Calu3 (cell line): Measurements from ENCODE around the gene ACAD10. TPM values are rescaled to one million over a fixed set of nuclear protein-coding genes. Genes with fewer than 3 reads are reported as not detected.
A peak's percentile ranks its signal among the peaks of the same experiment; 100 is the strongest.
"Not testable (repeated sequence)": the region's sequence is repeated elsewhere in the genome, so short reads cannot be mapped to it uniquely, and the experiment has no call there.

Experiments used
- BruUV-seq: library from RNA; stranded (reverse); fragments of 400-500 nt; replicated peaks from 2 replicates; lab custom pipeline; 2021; lab: Mats Ljungman, UMichigan
- CTCF ChIA-PET: fragments of 300-600 bp; sonication (Branson Sonifier 250); formaldehyde crosslinking; loops from one replicate; lab custom pipeline; 2022; ENCODE audit warnings: antibody characterized with exemption; lab: Charles Lee
- DNase-seq: peaks from one replicate; pipeline ENCODE4 v3.0.0; 2022
- H3K27ac Mint-ChIP-seq: one replicate; pipeline ENCODE4 v1.8.0; 2022; ENCODE audit warnings: mixed read lengths; ENCODE audit not compliant: unreplicated experiment
- H3K27me3 Mint-ChIP-seq: one replicate; pipeline ENCODE4 v1.8.0; 2022; ENCODE audit warnings: mixed read lengths; ENCODE audit not compliant: unreplicated experiment
- H3K36me3 Mint-ChIP-seq: one replicate; pipeline ENCODE4 v1.8.0; 2022; ENCODE audit warnings: mild to moderate bottlenecking, moderate library complexity, mixed read lengths; ENCODE audit not compliant: insufficient read depth, unreplicated experiment
- H3K4me1 Mint-ChIP-seq: one replicate; pipeline ENCODE4 v1.8.0; 2022; ENCODE audit warnings: mild to moderate bottlenecking, low read depth, mixed read lengths; ENCODE audit not compliant: unreplicated experiment
- H3K4me3 Mint-ChIP-seq: one replicate; pipeline ENCODE4 v1.8.0; 2022; ENCODE audit warnings: mild to moderate bottlenecking, low read depth, moderate library complexity, mixed read lengths; ENCODE audit not compliant: unreplicated experiment
- H3K9me3 Mint-ChIP-seq: one replicate; pipeline ENCODE4 v1.8.0; 2022; ENCODE audit warnings: low read depth, mixed read lengths; ENCODE audit not compliant: unreplicated experiment
- CTCF ChIP-seq: fragments of 200-600 bp; IDR thresholded peaks from one replicate; pipeline ENCODE4 v1.8.0; 2022; ENCODE audit warnings: antibody characterized with exemption; ENCODE audit not compliant: unreplicated experiment
- intact Hi-C: fragments of 100-400 bp; cut with micrococcal nuclease; formaldehyde crosslinking; loops from one replicate; pipeline ENCODE4 v1.10.0; 2022; ENCODE audit not compliant: unreplicated experiment
- total RNA-seq: library from RNA; stranded (reverse); gene quantifications from 2 replicates; pipeline ENCODE4 v1.2.3, GENCODE V29; 2022

ACAD10 gene
- total RNA-seq, 1 experiment from 2014 or later, result 50.8 TPM

- H3K27ac Mint-ChIP-seq, result no peak overlapping the region
- no peak for TF ChIP-seq CTCF
- no TSS peak for BruUV-seq
- intact Hi-C loops, result no loop called here
- no peak for DNase-seq
- H3K4me3 Mint-ChIP-seq, result no peak overlapping the region
- H3K36me3 Mint-ChIP-seq, result peaks cover 47% of the 10 kb centered on the region
- H3K9me3 Mint-ChIP-seq, result no peaks in the 10 kb centered on the region
- no peaks in the 10 kb centered on the region for H3K4me1 Mint-ChIP-seq
- H3K27me3 Mint-ChIP-seq, result no peaks in the 10 kb centered on the region
- CTCF ChIA-PET, result no interaction called here
These were observed 20.6 kb upstream of the ACAD10 start for GRCh38 chr12:111664961-111665865.

GRCh38 chr12:111672822-111673381 is 13.0 kb upstream of the ACAD10 start:
- DNase-seq, result no peak
- Mint-ChIP-seq H3K36me3 (peaks cover 32% of the 10 kb centered on the region), H3K27ac (no peak overlapping the region), H3K4me1 (no peaks in the 10 kb centered on the region), H3K4me3 (no peak overlapping the region), H3K27me3 (no peaks in the 10 kb centered on the region), H3K9me3 (no peaks in the 10 kb centered on the region)
- CTCF ChIA-PET, result interaction anchor here (1.6 kb wide), 3 partner anchors 13 to 342 kb away, joined by 3 to 8 read pairs (median 5); partner anchors contain the start of genes ACAD10 and BRAP
- no TSS peak for BruUV-seq
- intact Hi-C loops, result loop anchor here (10.0 kb wide), 1 partner anchor 148 kb away; no protein-coding TSS in a partner anchor
- no peak for TF ChIP-seq CTCF

GRCh38 chr12:111673503-111673902 is 12.3 kb upstream of the ACAD10 start:
- Mint-ChIP-seq H3K27me3 (no peaks in the 10 kb centered on the region), H3K4me3 (no peak overlapping the region), H3K9me3 (no peaks in the 10 kb centered on the region), H3K27ac (no peak overlapping the region), H3K4me1 (no peaks in the 10 kb centered on the region), H3K36me3 (peaks cover 36% of the 10 kb centered on the region)
- no TSS peak for BruUV-seq
- peak; percentile 23 for DNase-seq
- CTCF ChIA-PET, result interaction anchor here (0.7 to 1.6 kb wide), 10 partner anchors 11 to 343 kb away, joined by 3 to 8 read pairs (median 4); partner anchors contain the start of genes ACAD10, ATXN2 and BRAP
- intact Hi-C loops, result loop anchor here (10.0 kb wide), 1 partner anchor 149 kb away; no protein-coding TSS in a partner anchor
- TF ChIP-seq CTCF, result no peak

- intact Hi-C loops, result loop anchor here (10.0 kb wide), 1 partner anchor 152 kb away; no protein-coding TSS in a partner anchor
- DNase-seq, result no peak
- no peak for TF ChIP-seq CTCF
- Mint-ChIP-seq H3K4me3 (no peak overlapping the region), H3K27me3 (no peaks in the 10 kb centered on the region), H3K4me1 (no peaks in the 10 kb centered on the region), H3K27ac (no peak overlapping the region), H3K9me3 (no peaks in the 10 kb centered on the region), H3K36me3 (peaks cover 33% of the 10 kb centered on the region)
- no TSS peak for BruUV-seq
- CTCF ChIA-PET, result interaction anchor here (0.6 kb wide), 1 partner anchor 9 kb away, joined by 5 read pairs; no protein-coding TSS in a partner anchor
These were observed 8.7 kb upstream of the ACAD10 start for GRCh38 chr12:111677186-111677585.

- Mint-ChIP-seq H3K27ac (peak overlapping the region; percentile 98), H3K4me3 (peak overlapping the region; percentile 97), H3K36me3 (peaks cover 68% of the 10 kb centered on the region), H3K4me1 (peaks cover 36% of the 10 kb centered on the region)
- CTCF ChIA-PET, result interaction anchor here (1.5 kb wide), 1 partner anchor 11 kb away, joined by 8 read pairs; no protein-coding TSS in a partner anchor
- intact Hi-C loops, result loop anchor here (10.0 kb wide), 1 partner anchor 100 kb away; no protein-coding TSS in a partner anchor
- H3K9me3 Mint-ChIP-seq, BruUV-seq, DNase-seq, H3K27me3 Mint-ChIP-seq: not testable (repeated sequence)
These were observed 1.2 kb upstream of the ACAD10 start for GRCh38 chr12:111684485-111685198.
